ENCODE measurements around the gene CHAF1A.

The CHAF1A gene

GRCh38 chr19:4362831-4363545 is 39.5 kb upstream of the CHAF1A start:
- Mint-ChIP-seq H3K27me3 (ENCODE audit: low read depth) (no peaks in the 10 kb centered on the region), H3K9me3 (no peaks in the 10 kb centered on the region), H3K27ac (no peak overlapping the region), H3K4me1 (ENCODE audit: low read depth) (peaks cover 9% of the 10 kb centered on the region), H3K4me3 (no peak overlapping the region), H3K36me3 (ENCODE audit: low read depth) (peaks cover 13% of the 10 kb centered on the region)

GRCh38 chr19:4363571-4364304 is 38.7 kb upstream of the CHAF1A start:
- H3K27me3 Mint-ChIP-seq (ENCODE audit: low read depth) = no peaks in the 10 kb centered on the region
- peaks cover 13% of the 10 kb centered on the region for H3K4me1 Mint-ChIP-seq (ENCODE audit: low read depth)
- peaks cover 13% of the 10 kb centered on the region for H3K36me3 Mint-ChIP-seq (ENCODE audit: low read depth)
- H3K9me3 Mint-ChIP-seq = no peaks in the 10 kb centered on the region
- no peak overlapping the region for H3K4me3 Mint-ChIP-seq
- H3K27ac Mint-ChIP-seq = no peak overlapping the region

GRCh38 chr19:4365341-4365740 is 37.1 kb upstream of the CHAF1A start:
- peaks cover 12% of the 10 kb centered on the region for H3K36me3 Mint-ChIP-seq (ENCODE audit: low read depth)
- no peak overlapping the region for H3K4me3 Mint-ChIP-seq
- peaks cover 22% of the 10 kb centered on the region for H3K4me1 Mint-ChIP-seq (ENCODE audit: low read depth)
- no peaks in the 10 kb centered on the region for H3K27me3 Mint-ChIP-seq (ENCODE audit: low read depth)
- no peaks in the 10 kb centered on the region for H3K9me3 Mint-ChIP-seq
- no peak overlapping the region for H3K27ac Mint-ChIP-seq

- Mint-ChIP-seq H3K4me1 (ENCODE audit: low read depth) (peaks cover 27% of the 10 kb centered on the region), H3K27me3 (ENCODE audit: low read depth) (no peaks in the 10 kb centered on the region), H3K27ac (no peak overlapping the region), H3K9me3 (no peaks in the 10 kb centered on the region), H3K4me3 (no peak overlapping the region), H3K36me3 (ENCODE audit: low read depth) (peaks cover 7% of the 10 kb centered on the region)
These were observed 36.4 kb upstream of the CHAF1A start for GRCh38 chr19:4365791-4366665.

GRCh38 chr19:4366666-4367335 is 35.6 kb upstream of the CHAF1A start:
- Mint-ChIP-seq H3K9me3 (no peaks in the 10 kb centered on the region), H3K27ac (peak overlapping the region; percentile 59), H3K4me1 (ENCODE audit: low read depth) (peaks cover 30% of the 10 kb centered on the region), H3K36me3 (ENCODE audit: low read depth) (peaks cover 7% of the 10 kb centered on the region), H3K27me3 (ENCODE audit: low read depth) (no peaks in the 10 kb centered on the region), H3K4me3 (no peak overlapping the region)

GRCh38 chr19:4367336-4367723 is 35.1 kb upstream of the CHAF1A start:
- Mint-ChIP-seq H3K27me3 (ENCODE audit: low read depth) (no peaks in the 10 kb centered on the region), H3K9me3 (no peaks in the 10 kb centered on the region), H3K27ac (peak overlapping the region; percentile 45), H3K4me1 (ENCODE audit: low read depth) (peaks cover 34% of the 10 kb centered on the region), H3K4me3 (no peak overlapping the region), H3K36me3 (ENCODE audit: low read depth) (peaks cover 5% of the 10 kb centered on the region)

- Mint-ChIP-seq H3K4me3 (peak overlapping the region; percentile 25), H3K9me3 (no peaks in the 10 kb centered on the region), H3K36me3 (ENCODE audit: low read depth) (peaks cover 5% of the 10 kb centered on the region), H3K27me3 (ENCODE audit: low read depth) (no peaks in the 10 kb centered on the region), H3K4me1 (ENCODE audit: low read depth) (peaks cover 34% of the 10 kb centered on the region), H3K27ac (peak overlapping the region; percentile 97)
These were observed 34.7 kb upstream of the CHAF1A start for GRCh38 chr19:4367781-4368127.

- Mint-ChIP-seq H3K4me1 (ENCODE audit: low read depth) (peaks cover 34% of the 10 kb centered on the region), H3K4me3 (peak overlapping the region; percentile 82), H3K36me3 (ENCODE audit: low read depth) (peaks cover 5% of the 10 kb centered on the region)
These were observed 34.2 kb upstream of the CHAF1A start for GRCh38 chr19:4368128-4368820.

GRCh38 chr19:4369109-4369887 is 33.1 kb upstream of the CHAF1A start:
- no peaks in the 10 kb centered on the region for H3K9me3 Mint-ChIP-seq
- peaks cover 37% of the 10 kb centered on the region for H3K4me1 Mint-ChIP-seq (ENCODE audit: low read depth)
- H3K36me3 Mint-ChIP-seq (ENCODE audit: low read depth) = peaks cover 3% of the 10 kb centered on the region
- H3K4me3 Mint-ChIP-seq = peak overlapping the region; percentile 82
- no peaks in the 10 kb centered on the region for H3K27me3 Mint-ChIP-seq (ENCODE audit: low read depth)
- H3K27ac Mint-ChIP-seq = peak overlapping the region; percentile 97

More at GRCh38 chr19:4368128-4368820, 34.2 kb upstream of the CHAF1A start:
- Mint-ChIP-seq H3K27me3 (ENCODE audit: low read depth) (no peaks in the 10 kb centered on the region), H3K27ac (peak overlapping the region; percentile 97), H3K9me3 (no peaks in the 10 kb centered on the region)

- H3K4me3 Mint-ChIP-seq = peak overlapping the region; percentile 75
- peak overlapping the region; percentile 89 for H3K27ac Mint-ChIP-seq
- peaks cover 3% of the 10 kb centered on the region for H3K36me3 Mint-ChIP-seq (ENCODE audit: low read depth)
- H3K4me1 Mint-ChIP-seq (ENCODE audit: low read depth) = peaks cover 37% of the 10 kb centered on the region
- H3K27me3 Mint-ChIP-seq (ENCODE audit: low read depth) = no peaks in the 10 kb centered on the region
- H3K9me3 Mint-ChIP-seq = no peaks in the 10 kb centered on the region
These were observed 32.6 kb upstream of the CHAF1A start for GRCh38 chr19:4369888-4370260.

GRCh38 chr19:4370418-4371041 is 31.9 kb upstream of the CHAF1A start:
- Mint-ChIP-seq H3K4me1 (ENCODE audit: low read depth) (peaks cover 41% of the 10 kb centered on the region), H3K27me3 (ENCODE audit: low read depth) (no peaks in the 10 kb centered on the region), H3K4me3 (peak overlapping the region; percentile 75), H3K27ac (peak overlapping the region; percentile 68), H3K36me3 (ENCODE audit: low read depth) (peaks cover 3% of the 10 kb centered on the region), H3K9me3 (no peaks in the 10 kb centered on the region)

- no peaks in the 10 kb centered on the region for H3K27me3 Mint-ChIP-seq (ENCODE audit: low read depth)
These were observed 30.9 kb upstream of the CHAF1A start for GRCh38 chr19:4371247-4372164.

More at GRCh38 chr19:4371247-4372164, 30.9 kb upstream of the CHAF1A start:
- Mint-ChIP-seq H3K9me3 (no peaks in the 10 kb centered on the region), H3K36me3 (ENCODE audit: low read depth) (peaks cover 3% of the 10 kb centered on the region), H3K4me3 (no peak overlapping the region), H3K4me1 (ENCODE audit: low read depth) (peaks cover 49% of the 10 kb centered on the region), H3K27ac (peak overlapping the region; percentile 68)

Data from T-helper 1 cell treated with Interleukin-12 subunit alpha and Interleukin-12 subunit beta and Interleukin-4 antibody, amounts not matched to agents 30 μg/mL and 1 μg/mL, for 36 hours (primary cell).